8988T (cell line): ENCODE data around the gene LAIR1.
"Not testable (repeated sequence)": the region's sequence is repeated elsewhere in the genome, so short reads cannot be mapped to it uniquely, and the experiment has no call there.

ENCODE experiments used
- DNase-seq: peaks from one replicate; pipeline ENCODE4 v3.0.0; 2011

The LAIR1 gene, protein sequence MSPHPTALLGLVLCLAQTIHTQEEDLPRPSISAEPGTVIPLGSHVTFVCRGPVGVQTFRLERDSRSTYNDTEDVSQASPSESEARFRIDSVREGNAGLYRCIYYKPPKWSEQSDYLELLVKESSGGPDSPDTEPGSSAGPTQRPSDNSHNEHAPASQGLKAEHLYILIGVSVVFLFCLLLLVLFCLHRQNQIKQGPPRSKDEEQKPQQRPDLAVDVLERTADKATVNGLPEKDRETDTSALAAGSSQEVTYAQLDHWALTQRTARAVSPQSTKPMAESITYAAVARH

DNA sequence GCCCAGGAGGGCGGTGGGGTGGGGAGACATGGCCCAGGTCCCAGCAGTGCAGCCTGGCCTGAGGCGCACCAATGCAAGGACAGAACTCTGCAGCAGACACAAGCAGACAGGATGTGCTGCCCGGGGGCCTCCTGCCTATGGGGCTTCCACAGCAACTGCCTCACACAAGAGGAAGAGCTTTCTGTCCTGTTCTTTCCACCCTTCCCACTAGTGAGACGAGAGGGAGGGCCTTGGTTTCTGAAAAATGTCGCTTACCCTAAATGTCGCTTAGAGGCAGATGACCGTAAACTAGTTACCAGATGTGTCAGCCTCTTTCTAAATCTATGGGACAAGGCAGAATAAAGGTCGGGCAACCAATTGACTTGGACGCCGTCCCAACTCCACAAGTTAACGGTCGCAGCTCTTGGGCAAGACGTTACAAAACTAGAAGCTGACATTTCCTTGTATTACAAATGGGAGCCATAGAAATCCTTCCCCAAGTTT, at the start of gene LAIR1:
Gene LAIR1 (minus strand): TSS at position 157 of the 483 bp plus-strand sequence. CDS start 127 bp downstream, at position 30.
- no peak for DNase-seq

DNA sequence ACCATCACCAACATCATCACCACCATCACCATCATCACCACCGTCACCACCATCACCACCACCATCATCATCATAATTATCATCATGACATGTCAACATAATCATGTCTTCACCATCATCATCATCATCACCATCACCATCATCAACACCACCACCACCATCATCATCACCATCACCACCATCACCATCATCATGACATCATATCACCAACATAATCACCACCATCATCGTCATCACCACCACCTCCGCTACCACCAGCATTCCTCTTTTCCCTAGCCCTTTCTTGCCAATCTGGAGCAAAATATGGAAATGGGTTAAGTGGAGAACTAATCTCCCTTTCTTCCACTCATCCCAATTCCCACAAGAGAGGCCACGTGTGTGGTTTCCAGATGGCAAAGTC, 49.4 kb upstream of the LAIR1 start:
- no peak for DNase-seq

DNA sequence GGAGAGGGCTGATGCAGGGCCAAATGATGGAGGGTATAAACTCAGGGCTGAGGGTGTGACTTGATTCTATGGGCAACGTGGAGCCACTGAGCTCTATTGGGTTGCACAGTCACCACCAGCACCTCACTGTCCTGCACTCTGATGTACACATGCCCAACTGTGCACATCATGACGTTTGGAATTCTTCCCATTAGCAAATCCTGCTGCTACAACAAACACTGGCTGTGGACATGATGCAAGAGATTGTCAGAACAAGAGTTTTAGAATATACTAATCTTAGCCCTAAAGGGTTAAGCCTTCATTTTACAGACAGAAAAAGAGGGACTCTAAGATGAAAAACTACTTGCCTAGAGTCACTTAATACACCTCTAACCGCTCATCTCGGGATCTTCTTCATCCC, 48.1 kb upstream of the LAIR1 start:
- no peak for DNase-seq

DNA sequence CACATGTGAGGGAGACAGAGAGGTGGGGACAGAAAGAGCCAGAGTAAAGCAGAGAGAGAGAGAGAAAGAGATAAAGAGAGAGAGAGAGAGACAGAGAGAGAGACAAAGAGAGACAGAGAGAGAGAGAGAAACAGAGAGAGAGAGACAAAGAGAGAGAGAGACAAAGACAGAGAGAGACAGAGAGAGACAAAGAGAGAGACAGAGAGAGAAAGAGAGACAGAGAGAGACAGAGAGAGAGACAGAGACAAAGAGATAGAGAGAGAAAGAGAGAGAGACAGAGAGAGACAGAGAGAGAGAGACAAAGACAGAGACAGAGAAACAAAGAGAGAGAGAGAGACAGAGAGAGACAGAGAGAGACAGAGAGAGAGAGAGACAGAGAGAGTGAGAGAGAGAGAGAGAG, 46.3 kb upstream of the LAIR1 start:
- DNase-seq, result no peak

DNA sequence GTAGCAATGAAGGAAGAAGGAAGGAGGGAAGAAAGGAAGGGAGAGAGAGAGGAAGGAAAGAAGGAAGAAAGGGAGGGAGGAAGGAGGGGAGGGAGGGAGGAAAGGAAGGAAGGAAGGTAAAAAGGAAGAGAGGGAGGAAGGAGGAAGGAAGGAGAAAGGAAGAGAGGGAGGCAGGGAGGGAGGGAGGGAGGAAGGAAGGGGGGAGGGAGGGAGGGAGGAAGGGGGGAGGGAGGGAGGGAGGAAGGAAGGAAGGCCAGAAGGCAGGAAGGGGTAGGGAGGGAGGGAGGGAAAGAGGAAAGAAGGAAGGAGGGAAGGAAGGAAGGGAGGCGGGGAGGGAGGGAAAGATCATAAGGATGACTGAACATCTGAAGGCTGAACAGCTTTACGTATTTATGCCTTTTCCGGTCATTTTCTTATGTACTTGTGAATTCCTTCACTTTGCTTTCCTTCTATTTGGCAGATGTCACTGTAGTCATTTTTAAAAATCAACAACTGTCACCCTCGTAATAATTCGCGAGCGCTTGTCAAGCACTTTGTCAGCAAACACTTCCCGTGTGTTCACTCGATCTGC, 43.8 kb upstream of the LAIR1 start:
- DNase-seq, result no peak

DNA sequence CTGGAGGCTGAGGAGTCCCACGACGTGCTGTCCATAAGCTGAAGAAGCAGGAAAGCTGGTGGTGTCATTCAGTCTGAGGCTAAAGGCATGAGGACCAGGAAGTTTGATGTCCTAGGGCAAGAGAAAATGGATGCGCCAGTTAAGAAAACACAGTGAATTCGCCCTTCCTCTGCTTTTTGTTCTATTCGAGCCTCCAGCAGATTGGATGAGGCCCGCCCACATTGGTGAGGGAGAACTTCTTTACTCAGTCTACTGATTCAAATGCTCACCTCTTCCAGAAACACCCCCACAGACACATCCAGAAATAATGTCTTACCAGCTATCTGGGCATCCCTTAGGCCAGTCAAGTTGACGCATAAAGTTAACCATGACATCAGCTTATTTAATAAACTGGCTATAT, 43.0 kb upstream of the LAIR1 start:
- no peak for DNase-seq

DNA sequence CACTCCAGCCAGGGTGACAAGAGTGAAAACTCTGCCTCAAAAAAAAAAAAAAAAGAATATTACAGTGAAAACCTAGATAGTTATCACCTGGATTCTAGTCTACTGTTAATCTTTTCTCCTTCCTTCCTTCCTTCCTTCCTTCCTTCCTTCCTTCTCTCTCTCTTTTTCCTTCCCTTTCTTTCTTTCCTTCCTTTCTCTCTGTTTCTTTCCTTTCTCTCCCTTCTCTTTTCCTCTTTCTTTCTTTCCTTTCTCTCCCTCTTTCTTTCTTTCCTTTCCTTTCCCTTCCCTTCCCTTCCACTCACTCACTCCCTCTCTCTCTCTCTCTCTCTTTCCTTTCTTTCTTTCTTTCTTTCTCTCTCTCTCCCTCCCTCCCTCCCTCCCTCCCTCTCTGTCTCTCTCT, 40.9 kb upstream of the LAIR1 start:
- DNase-seq, result no peak

DNA sequence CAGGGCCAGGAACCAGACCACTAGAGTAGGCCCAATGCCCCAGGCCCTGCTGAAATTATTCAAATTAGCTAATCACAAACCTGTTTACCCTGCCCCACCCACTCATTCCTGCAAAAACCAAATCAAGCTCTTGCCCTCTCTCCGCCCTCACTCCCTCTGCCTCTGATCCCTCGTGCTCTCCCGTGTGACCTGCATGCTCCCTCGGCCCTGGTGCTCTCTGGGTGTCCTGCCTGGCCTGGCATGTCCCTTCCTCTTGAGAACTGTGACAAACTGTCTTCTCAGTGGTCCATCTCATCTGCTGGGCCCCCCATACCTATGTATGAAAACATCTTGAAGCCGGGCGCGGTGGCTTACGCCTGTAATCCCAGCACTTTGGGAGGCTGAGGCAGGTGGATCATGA, 38.3 kb upstream of the LAIR1 start:
- no peak for DNase-seq

DNA sequence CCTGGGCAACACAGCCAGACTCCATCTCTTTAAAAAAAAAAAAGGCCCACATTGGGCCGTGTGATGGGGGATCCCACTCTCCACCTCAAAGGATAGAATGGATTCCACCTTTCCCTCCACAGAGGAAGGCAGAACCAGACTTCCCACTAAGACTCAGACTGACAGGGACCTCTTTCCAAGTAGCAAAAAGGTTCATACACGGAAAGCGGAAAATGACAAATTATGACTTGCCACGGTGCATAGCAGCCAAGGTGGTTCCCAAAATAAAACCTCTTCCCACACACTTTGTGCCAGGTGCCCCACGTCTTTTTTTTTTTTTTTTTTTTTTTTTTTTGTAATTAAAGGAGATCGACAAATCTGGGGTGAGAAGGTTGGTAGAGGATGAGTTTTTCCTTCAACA, 36.2 kb upstream of the LAIR1 start:
- no peak for DNase-seq

DNA sequence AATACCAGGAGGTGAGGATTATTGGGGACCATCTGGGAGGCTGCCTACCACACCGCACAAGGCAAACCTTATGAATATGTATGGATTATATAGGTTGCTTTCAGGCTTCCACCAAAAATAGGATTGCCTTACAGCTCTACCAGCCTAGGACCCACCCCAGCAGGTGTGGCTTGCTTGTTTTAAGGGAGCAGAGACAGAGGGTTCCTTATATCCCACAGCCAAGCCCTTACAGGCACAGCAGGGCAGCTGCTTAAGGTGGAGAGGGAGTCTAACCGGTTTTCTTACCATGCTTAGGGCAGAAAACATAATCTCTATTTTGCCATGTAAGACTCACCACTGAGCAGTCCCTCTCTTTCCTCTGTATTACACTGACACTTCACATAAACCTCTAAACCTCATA, 34.5 kb upstream of the LAIR1 start:
- no peak for DNase-seq

DNA sequence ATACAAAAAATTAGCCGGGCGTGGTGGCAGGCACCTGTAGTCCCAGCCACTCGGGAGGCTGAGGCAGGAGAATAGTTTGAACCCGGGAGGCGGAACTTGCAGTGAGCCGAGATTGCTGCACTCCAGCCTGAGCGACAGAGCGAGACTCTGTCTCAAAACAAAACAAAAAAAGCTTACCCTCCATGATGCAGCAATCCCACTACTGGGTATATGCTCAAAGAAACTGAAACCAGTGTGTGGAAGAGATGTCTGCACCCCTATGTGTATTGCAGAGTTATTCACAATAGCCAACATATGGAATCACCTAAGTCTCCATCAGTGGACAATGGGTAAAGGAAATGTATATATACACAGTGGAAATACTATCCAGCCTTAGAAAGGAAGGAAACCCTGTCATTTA, 31.0 kb upstream of the LAIR1 start:
- no peak for DNase-seq

DNA sequence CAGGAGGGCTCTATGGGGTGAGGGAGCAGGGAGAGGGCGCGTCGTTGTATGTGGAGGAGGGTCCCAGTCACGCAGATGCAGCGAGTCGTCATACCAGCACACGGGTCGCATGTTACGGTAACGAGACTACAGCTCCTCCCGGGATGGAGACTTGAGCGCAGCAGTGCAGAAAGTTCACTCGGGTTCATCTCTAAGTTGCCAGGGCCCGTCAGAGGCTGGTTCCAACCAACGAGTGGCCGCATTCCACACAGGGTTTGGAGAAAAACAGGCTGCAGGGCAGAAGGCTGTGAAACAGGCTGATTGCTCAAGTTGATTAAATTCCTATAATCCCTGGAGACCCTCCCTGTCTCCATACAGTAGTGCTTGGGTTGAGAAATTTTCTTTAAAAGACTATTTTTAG, 28.6 kb upstream of the LAIR1 start:
- DNase-seq, result no peak

DNA sequence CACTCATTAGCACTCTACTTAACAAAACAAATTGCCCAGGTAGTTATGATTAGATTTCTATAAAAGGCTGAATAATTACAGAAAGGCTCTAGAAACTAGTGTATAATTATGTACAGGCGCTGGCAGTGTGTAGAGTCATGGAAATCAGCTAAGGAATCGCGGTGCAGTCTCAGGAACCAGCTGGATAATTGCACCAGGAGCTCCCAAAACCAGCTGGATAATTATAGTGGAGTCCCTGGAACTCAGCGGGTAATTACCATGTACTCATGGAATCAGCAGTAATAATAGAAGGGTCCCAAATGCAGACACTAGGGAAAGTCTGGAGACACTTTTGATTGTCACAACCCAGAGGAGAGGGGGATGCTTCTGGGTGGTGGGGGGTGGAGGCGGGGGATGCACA, 27.4 kb upstream of the LAIR1 start:
- no peak for DNase-seq

DNA sequence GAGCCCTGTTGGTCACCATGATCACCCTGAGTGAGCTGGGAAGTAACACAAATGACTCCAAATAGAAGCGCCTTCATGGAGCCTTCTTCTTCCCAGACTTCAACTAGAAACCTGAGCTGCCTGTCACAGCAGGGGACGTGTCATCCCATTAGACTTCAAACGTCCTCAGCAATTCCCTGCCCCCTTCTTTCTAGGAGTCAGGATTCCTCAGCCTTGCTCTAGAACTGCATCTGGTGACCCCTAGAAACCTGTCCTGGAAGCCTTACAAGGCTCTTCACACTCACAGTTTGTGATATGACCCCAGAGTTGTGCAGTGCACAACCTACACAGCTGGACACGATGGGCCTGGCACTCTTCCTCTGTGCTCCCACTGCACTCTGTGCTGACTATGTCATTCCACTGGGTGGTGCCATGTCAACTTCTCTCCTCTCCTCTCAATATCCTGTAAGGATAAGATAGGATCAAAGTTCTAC, 26.9 kb upstream of the LAIR1 start:
- no peak for DNase-seq

DNA sequence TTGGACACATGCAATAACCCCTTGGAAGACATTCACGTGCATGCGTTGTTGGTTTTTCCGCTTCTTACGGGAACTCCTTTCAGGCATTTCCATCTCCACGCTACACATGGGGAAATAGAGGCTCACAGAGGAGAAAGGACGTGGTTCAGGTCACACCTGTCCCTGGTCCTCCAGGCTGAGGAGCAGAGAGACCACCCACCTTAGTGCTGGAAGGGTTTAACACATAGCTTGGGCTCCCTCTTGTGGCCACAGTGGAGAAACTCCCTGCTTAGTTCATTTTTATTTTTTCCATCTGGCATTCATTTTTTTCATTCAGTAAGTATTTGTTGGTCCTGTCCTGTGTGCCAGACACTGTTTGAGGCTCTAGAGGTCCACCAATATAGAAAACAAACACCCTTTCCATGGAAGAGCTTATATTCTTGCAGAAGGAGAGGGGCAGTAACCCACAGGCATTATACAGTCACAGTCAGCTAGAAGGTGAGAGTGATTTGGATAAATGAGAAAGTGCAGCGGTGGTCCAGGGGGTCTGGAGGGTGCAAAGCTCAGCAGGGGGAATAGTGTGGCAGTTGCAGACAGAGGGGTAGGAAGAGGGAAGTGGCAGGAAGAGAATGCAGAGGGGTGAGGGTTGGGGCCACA, 26.3 kb upstream of the LAIR1 start:
- no peak for DNase-seq

DNA sequence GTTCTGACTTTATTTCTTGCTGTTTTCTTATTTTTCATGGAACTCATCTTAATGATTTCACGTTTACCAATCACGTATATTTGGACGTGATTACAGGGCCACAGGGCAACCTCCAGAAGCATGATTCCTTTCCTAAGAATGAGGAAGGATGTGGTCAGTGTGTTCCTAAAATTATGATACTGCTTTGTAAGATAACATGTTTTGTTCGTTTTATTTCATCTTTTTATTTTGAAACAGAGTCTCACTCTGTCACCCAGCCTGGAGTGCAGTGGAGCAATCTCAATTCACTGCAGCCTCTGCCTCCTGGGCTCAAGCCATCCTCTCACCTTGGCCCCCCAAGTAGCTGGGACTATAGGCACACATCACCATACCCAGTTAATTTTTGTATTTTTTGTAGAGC, 24.8 kb upstream of the LAIR1 start:
- no peak for DNase-seq

DNA sequence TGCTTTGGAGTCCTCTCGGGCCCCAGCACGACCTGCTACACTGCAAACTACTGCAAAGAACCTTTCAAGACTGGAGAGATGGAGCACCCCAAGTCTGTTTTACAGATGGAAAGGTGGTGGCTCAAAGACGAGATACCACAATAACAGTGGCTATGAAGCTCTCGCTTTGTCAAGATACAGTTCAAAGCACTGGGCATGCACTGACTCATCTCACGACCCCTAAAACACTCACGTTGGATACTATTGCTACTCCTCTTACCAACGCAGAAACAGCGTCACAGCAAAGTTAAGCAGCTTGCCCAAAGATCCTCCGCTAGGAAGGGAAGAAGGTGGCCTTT, 24.0 kb upstream of the LAIR1 start:
- DNase-seq, result no peak

DNA sequence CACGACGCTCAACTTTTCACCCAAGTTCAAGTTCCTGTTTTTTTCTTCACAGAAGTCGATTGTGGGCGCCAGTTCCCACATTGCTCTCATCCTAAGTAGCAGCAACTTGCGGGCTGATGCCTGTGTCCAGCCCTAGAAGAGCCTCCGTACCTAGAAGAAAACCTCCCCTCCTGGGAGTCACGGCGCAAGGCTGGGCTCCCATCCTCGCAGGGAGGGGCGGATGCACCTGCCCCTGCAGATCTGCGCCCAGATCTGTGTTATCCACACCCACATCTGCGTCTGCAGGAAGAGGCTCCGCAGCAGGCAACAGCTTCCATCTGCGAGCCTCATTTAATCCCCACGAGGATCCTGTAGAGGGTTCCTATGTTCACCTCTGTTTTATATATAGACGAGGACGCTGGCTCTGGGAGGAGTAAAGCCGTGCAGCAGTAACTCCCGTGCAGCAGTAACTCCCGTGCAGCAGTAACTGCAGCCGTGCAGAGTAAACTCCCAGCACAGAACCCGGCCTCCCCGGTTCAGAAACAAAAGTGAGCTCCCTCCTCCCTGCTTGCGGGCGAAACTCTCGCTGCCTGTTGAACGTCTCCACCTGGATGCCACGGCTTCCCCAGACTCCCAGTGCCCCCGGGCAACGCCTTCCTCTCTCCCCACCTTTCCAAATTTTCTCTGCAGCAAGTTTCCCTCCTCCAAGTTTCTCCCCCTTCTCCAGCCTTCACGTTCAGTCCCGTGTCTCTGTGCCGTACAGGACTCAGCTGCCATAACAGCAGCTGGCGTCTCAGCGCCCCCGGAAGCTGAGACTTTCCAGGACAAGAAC, 23.5 kb upstream of the LAIR1 start:
- no peak for DNase-seq

DNA sequence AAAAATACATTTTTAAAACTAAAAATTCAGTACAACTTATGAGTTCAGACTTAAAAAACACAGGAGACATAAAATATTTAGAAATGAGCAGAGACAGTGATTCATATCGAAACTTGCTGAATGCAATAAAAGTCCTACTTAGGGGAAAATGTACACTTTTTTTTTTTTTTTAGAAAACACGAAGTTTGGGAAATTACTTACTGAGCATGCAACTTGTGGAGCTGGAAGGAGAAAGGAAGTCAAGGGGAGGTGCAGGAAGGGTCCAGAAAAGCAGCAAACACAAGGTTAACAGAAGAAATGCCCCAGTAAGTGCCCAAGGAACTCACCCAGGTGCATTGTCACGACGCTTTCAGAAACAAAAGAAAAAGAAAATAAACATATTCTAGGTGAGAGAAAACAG, 18.6 kb upstream of the LAIR1 start:
- no peak for DNase-seq

DNA sequence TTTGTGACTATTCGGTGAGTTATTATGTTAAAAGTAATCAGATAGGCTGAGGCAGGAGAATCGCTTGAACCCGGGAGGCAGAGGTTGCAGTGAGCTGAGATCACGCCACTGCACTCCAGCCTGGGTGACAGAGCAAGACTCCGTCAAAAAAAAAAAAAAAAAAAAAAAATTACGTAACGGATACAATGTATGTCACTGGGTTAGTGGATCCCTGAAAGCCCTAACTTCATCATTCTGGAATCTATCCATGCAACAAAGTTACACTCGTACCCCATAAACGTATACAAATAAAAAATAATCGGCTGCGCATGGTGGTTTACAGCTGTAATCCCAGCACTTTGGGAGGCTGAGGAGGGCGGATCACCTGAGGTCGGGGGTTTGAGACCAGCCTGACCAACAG, 17.3 kb upstream of the LAIR1 start:
- not testable (repeated sequence) for DNase-seq

DNA sequence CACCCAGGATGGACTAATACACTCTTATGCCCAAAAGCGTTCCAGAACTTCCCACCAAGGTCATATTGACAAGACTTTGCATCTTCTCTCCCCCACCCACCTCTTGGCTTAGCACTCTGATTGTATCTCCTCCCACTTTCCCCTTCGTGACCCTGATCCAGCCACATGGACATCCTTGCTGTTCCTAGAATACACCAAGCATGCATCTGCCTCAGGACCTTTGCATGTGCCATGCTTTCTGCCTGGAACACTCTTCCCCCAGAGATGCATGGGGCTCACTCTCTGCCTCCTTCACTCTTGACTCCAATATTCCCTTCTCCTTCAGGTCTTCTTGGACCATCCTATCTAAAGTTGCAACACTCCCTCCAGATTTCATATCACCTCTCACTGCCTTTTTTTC, 16.2 kb upstream of the LAIR1 start:
- DNase-seq, result no peak

DNA sequence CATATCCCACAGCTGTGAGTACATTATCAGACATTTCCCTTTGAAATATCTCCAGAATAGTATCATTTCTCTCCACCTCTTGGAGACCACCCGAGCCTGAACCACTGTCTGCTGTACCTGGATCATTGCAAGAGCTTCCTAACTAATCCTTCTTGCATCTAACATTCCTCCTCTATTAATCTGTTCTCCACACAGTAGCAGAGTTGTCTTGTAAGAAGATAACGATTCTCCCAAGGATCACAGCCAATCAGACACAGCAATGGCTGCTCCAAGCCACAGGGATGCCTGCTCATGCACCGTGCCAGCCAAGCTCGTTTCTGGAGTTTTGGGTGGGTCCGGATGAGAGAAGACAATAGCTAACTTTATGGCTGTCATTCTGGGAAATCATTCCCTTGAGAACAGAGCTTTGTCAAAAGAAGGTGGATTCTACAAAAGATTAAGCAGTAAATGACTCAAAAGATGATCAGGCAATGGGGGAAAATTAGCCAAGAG, 14.5 kb upstream of the LAIR1 start:
- DNase-seq, result no peak

DNA sequence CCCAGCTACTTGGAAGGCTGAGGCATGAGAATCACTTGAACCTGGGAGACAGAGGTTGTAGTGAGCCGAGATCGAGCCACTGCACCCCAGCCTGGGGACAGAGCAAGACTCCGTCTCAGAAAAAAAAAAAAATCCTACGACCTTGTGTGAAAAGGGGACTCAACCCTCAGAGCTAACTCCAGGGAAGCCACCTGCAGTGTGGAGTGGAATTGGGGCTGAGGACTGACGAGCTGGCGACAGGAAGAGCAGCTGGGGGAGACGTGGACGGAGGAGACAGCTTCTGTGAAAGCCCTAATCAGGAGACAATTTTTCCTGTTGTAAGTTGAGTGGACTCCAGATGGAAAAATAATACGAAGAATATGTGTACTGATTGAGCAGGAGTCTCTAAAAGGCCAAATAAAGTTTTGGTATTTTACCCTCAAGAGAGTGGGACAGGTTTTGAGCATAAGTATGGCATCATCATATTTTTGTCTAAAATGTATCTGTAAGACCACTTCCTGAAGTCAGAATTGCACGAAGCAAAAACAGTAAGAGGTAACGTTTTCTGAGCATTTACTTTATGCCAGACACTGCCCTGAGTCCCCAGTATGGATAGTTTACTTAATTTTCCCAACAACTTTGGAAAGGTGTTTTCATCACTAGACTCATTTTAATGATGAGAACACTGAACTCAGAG, 12.0 kb upstream of the LAIR1 start:
- no peak for DNase-seq
